ENCODE measurements around the gene ERC1.
"Not testable (repeated sequence)": the region's sequence is repeated elsewhere in the genome, so short reads cannot be mapped to it uniquely, and the experiment has no call there.

Gene ERC1

DNA sequence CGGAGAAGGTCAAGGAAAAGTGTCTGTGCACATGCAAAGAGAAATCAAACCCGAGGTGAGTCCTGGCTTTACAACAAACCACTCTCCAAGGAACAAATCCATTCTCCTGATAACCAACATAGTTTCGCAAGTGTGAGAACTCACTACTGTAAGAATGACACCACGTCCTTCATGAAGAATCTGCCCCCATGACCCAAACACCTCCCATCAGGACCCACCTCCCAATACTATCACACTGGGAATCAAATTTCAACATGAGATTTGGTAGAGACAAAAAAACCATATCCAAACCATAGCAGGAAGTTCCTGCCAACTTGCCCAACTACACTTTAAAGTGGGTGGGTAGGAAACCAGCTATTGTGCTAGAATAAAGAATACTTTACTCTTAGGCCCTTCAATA lies 2.4 kb upstream of the ERC1 start:
- DNase-seq = no peak

DNA sequence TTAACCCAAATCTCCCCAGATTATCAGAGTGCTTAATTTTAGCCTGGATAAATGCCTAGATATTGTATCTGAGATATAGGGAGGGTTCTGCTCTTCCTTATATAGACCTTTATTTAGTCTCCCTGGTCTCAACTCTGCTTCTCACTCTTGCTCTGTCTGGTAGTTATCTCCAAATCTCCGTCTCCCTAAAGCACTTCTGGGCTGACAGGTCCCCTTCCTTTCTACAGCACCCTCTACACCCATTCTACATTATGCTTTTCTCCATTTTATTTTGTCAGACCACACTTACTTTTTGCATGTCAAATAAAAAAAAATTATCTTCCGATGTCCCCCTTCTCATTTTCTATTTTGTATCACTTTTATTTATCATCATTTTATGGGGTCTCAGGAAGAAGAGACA lies 2.0 kb upstream of the ERC1 start:
- DNase-seq = no peak

DNA sequence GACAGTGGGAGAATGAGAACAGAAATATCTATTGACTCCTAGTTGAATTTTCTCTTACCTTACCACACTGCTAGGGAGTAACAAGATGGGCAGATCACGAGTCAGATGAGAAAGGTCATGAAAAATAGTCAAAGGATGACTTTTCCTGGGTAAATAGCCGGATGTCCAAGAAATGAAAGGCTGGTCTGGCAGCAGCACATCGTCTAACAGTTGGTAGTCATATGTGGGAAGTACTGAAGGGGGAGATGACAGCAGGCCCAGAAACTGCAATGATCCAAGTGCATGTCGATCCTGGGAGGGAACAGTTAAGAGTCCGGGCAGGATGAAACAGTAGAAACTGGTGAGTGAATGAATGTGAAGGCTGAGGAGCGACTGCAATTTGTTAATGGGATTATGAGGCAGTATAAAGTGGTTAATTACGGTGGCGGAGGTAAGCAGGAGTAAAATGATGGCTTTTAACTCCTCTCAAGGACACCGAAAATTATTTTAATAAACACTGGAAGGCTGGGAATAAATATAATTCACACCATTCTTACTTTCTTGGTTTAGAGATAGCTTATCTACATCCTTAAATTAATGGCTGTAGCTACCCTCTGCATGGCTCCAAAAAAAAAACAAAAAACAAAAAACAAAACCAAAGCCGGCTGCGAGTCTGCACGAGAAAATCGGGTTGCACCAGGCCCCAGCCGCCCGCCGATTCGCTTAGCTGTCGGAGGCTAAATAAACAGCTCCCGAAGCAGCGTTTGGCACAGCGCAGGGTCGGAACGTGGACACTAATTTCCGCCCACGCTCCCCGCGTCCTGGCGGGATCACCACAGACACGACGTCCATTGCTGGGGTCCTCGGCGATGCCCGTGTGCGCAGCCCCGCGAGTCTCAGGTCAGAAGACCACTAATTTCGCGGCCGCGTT lies 1.0 kb upstream of the ERC1 start:
- DNase-seq = no peak

DNA sequence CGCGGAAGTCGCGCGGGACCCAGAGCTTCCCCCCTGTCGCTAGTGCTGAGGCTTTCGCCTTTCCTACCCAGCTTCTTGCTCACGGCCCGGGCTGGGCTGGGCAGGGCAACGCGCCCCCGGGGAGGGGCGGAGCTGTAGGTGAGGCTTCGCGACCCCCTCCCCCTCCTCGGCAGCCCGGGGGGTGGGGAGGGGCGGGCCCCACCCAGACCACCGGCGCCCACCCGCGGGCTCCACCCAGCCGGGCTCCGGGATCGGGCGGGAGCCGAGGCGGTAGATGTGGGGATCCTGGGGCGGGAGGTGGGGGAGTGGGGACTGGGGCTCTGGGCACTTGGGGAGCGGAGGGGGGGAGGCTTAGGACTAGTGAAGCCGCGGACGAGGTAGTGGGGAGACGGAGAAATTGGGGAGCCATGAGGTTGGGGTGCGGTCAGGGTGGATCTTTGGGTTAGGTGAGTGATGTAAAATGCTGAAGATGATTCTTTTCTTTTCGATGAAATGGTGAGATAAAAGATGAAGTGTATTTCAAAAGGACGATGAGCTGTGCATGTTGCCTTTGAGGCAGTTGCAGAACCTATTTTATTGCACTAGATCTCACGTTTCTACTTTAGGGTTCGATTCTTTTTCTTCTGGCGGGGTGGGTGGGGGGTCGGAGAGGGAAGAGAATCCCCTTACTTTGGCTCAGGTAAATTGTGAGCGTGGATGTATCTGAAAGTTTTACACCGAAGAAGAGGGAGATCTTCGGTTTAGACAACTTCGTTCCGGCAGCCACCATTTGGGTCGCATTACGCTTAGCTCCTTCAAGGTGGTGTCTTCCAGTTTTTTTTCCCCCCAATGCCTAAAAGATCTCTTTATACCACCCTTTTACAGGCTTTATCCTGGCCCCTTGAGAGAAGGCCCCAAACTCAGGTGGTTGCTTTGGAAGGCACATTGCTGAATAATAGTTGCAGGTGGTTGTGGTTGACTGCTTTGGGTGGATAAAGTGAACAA lies 619 bp downstream of the ERC1 start:
- no peak for DNase-seq

DNA sequence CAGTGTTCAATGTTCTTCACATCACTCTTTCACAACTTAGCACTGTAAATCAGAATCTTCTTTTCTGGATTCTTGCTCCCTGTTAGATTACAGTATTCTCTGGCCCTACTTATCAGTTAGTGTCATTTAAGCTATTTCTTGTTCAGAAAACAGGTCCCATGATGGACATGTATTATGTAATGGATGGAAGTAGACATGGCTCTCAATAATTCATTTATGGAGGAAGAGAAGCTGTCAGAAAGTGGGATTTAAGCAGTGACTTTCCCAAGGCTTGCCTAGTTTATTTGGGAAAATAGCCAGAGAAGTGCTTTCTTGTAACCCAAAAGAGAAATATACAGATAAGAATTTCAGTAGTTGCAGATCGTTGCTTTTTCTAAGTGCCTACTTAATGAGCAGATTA lies 1.6 kb downstream of the ERC1 start:
- DNase-seq = no peak

DNA sequence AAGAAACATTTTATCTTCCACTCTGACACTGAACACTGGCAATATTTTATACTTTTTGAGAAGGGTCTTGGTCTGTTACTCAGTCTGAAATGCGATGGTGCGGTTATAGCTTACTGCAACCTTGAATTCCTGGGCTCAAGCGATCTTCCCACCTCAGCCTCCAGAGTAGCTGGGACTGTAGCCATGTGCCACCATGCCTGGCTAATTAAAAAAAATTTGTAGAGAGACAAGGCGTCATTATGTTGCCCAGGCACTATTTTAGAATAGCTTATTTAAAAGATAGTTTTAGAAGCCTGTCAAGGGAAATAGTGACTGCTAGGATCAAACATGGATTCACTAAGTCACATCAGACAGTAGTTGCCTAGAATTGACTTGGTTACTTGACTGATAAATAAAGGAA lies 5.9 kb downstream of the ERC1 start:
- DNase-seq = no peak

DNA sequence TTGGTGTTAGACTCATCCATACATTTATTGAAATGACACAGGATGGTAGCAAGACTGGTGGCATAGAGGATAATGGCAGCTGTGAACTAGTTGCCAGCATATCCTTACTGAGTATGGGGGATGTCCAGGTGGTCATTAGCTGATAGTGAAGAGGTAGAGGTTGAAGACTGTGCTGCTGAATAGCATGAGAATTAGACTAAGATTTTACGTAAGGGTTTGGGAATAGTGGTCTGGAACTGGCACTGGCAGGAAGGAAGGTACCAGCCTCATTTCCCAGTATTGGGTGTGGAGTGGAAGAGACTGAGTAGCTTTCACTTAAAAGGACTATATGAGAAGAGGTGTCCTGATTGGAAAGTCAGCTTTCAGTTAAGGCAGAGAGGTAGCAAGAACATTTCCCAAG lies 6.5 kb downstream of the ERC1 start:
- no peak for DNase-seq

DNA sequence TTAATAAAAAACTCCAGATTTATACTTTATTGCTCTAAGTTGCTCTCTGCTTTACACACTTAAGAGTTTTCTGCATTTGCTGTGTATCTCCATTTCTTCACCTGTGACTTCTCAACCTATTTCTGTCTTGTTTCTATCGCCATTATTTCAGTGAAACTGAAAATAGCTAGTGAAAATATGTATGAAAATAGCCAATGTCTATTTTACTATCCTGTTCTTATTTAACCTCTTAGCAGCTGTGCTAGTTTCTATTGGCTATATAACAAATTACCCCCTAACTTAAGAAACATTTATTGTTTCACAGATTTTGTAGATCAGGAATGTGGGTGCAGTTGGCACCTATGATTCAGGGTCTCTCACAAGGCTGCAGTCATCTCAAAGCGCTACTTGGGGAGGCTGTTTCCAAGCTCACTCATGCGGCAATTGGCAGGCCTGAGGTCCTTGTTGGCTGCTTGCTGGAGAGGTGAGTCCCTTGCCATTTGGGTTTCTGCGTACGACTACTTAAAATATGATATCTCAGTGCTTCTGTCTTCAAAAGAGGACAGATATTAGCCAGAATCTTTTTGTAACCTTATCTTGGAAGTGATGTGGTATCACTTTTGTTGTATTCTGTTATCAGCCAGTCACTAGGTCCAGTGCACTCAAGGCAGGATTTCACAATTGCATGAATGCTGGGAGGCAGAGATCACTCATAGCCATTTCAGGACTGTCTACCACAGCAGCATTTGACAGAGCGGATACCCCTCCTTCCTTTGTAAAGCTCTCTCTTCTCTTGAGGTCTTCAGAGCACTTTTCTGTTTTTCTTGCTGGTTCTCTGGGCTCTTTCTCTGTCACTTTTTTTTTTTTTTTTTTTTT lies 7.2 kb downstream of the ERC1 start:
- DNase-seq = no peak

DNA sequence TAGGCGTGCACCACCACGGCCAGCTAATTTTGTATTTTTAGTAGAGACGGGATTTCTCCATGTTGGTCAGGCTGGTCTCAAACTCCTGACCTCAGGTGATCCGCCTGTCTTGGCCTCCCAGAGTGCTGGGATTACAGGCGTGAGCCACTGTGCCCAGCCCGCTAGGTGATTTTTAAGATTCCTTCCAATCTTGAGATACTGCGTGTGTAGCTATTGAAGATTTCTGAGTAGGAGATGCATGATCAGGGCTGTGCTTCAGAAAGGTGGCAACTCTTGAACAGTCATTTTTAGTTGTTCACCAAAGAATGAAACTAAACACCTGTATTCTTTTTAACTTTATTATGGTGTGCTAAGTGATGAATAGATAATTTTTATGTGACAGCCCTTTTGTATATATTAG lies 8.7 kb downstream of the ERC1 start:
- not testable (repeated sequence) for DNase-seq

DNA sequence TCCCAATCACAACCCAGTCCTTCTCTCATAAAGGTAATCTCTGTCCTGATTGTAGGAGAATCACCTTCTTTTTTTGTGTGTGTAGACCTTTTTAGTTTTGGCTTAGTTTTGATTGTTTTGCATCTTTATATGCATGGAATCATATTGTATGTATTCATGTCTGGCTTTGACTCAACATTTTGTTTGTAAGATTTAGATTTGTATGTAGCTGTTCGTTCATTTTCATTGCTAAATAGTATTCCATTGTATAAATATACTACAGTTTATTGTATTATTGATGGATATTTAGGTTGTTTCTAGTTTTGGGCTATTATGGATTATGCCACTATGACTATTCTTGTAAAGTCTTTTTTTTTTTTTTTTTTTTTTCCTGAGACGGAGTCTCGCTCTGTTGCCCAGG lies 10.5 kb downstream of the ERC1 start:
- DNase-seq = no peak

DNA sequence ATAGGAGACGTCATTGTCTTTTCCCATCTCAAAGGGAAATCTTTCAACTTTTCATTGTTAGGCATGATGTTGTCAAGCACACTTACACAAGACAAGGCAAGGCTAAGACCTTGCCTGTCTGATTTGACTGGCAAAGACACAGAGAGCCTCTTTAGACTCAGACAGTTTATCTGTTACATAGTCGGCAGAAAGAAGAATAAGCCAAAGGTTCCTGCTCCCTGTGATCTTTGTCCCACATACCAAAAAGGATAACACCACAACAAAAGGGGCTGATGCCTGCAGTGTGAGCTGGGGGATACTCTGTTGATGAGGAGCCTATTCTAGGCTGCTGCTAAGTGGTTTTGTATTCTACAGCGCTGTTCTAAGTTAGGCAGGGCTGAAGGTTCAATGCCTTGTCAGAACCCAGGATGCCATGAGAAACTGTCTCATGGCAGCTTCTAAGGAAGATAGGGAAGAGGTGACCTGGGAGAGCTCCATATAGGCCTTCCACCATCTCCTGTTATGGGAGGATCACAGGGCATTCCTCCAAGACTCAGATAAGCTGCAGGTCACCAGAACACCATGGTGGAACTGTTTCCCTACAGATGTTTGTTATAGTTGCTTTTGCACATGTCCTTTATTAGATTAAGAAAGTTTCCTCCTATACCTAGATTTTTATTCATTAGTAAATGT lies 12.7 kb downstream of the ERC1 start:
- DNase-seq = no peak

DNA sequence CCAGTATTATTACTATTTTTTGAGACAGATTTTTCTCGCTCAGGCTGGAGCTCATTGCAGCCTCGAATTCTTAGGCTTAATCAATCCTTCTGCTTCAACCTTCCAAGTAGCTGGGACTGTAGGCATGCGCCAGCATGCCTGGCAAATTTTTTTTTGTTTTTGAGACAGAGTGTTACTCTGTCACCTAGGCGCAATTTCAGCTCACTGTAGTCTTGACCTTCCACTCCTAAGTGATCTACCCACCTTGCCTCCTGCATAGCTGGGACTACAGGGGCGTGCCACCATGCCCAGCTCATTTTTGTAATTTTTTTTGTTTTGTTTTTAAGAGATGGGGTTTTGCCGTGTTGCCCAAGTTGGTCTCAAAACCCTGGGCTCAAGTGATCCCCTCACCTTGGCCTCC lies 15.2 kb downstream of the ERC1 start:
- DNase-seq = no peak

DNA sequence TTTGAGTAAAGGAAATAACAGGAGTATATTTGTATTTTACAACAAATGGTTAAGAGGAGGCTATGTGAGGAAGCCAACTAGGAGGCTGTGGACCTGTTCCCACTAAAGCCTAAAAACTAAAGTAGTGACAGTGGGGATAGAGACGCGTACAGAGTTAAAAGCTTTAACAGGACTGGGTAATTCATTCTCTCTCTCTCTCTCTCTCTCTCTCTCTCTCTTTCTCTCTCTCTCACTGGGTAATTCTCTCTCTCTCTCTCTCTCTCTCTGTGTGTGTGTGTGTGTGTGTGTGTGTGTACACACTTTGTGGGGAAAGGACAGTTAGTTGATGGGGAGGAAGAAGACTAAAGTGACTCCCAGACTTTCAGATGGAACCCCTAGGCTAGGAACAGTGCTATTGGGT lies 16.3 kb downstream of the ERC1 start:
- no peak for DNase-seq

DNA sequence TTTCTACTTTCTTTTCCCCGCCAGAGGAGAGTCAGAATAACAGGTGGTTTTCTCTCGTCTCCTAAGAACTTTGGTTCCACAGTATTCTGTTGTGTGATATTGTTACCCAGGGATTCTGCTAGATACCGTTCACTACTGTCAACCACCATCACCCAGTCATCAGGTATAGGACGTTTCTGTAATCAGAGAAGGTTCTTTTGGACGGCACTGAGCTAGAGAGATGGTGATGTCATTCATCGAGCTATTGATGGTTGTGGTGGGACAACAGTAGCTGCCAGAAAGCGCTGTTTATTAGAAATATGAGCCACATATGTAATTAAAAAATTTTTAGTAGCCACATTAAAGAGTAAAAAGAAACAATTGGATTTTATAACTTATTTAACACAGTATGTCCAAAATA lies 17.0 kb downstream of the ERC1 start:
- no peak for DNase-seq

DNA sequence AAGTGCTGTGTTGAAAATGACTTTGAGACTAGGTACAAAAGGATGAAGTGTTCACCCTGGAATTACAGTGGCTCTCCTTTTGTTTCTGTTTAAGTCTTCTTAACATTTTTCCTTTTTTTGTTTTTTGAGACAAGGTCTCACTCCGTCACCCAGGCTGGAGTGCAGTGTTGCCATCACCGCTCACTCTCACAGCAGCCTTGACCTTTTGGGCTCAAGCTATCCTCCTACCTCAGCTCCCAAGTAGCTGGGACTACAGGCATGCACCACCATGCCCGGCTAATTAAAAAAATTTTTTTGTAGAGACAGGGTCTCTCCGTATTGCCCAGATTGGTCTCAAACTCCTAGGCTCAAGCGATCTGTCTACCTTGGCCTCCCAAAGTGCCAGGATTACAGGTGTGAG lies 20.1 kb downstream of the ERC1 start:
- no peak for DNase-seq

DNA sequence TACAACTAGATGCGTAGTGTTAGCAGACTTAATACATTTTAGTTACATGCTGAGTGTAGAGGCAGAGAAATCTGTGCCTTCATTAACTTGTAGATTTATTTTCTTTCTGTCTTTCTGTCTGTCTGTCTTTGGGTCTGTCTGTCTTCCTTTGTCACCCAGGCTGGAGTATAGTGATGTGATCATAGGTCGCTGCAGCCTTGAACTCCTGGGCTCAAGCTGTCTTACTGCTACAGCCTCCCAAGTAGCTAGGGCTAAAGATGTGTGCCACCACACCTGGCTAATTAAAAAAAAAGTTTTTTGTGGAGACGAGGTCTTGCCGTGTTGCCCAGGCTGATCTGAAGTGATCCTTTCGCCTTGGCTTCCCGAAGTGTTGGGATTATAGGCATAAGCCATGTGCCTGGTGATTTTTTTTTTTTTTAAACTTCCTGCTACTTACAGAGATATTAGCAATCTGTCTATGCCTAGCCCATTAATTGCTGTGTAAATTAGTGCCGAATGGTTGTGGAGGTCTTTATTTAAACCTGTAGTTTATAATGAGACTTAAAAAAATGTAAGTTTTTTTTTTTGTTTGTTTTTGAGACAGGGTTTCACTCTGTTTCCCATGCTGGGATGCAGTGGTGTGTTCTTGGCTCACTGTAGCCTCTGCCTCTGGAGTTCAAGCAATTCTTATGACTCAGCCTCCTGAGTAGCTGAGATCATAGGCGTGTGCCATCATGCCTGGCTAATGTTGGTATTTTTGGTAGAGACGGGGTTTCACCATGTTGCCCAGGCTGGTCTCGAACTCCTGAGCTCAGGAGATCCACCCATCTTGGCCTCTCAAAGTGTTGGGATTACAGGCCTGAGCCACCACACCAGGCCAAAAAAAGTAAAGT lies 22.8 kb downstream of the ERC1 start:
- no peak for DNase-seq

DNA sequence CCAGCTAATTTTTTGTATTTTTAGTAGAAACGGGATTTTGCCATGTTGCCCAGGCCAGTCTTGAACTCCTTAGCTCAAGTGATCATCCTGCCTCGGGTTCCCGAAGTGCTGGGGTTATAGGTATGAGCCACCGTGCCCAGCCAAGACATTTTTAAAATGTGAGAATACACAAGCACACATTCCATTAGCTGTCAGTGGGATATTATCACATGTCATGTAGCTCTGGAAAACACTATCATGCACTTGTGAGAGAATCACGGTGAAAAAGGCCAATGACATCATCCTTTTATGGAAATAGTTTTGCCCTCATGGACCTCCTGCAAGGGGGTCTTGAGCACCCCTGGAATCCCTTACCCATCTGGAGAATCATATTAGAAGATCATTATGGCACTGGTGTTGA lies 28.3 kb downstream of the ERC1 start:
- DNase-seq = no peak

DNA sequence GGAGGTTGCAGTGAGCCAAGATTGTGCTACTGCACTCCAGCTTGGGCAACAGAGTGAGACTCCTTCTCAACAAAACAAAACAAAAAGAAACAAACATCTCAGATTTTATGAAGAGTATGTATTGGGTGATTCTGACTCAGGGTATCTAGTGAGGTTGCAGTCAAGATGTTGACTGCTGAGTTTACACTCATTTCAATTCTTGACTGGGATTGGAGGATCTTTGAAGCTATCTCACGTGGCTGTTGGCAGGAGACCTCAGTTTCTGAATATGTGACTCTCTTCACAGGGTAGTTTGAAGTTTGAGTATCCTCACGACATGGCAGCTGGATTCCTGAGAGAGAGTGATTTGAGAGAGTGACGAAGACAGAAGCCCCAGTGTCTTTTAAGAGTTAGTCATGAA lies 29.4 kb downstream of the ERC1 start:
- DNase-seq = no peak

DNA sequence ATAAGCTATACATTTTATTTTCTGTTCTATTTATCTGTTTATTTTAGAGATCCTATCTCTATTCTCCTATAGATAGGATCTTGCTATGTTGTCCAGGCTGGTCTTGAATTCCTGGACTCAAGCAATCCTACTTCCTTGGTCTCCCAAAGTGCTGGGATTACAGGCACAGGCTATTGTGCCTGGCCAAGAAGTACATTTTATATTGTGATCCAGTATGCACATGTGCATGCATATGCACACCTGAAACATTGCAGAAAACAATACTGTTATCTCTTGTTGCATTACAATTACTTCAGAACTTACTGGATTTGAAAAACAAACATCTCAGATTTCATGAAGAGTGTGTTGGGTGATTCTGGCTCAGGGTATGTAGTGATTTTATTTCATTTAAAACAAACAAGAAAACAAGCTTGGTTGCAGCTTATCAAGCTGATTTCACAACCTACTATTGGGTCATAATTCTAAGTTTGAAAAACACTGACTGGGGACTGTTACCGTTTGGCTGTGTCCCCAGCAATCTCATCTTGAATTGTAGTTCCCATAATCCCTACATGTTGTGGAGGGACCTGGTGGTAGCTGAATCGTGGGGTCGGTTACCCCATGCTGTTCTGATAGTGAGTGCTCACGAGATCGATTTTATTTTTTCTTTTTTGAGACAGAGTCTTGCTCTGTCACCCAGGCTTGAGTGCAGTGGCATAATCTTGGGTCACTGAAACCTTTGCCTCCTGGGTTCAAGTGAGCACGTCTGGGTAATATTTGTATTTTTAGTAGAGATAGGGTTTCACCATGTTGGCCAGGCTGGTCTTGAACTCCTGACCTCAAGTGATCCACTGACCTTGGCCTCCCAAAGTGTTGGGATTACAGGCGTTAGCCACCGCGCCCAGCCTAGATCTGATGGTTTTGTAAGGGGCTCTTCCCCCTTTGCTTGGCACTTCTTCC lies 31.3 kb downstream of the ERC1 start:
- no peak for DNase-seq

DNA sequence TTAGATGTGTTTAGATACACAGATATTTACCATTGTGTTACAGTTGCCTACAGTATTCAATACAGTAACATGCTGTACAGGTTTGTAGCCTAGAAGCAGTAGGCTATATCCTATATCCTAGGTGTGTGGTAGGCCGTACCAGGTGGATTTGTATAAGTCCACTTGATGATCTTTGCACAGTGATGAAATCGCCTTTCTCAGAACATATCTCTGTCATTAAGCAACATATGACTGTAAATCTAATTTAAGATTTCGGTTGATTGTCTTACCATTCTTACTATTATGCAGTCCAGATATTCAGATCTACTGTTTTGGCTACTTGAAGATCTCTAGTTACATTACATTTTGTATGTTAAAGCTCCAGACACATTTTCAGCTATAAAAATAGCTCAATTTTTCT lies 39.8 kb downstream of the ERC1 start:
- DNase-seq = no peak

Data from cortex of kidney (tissue), 1 donor.